ENCODE data around the gene CCDC59. TPM values are rescaled to one million over a fixed set of nuclear protein-coding genes. Genes with fewer than 3 reads are reported as not detected.

Gene CCDC59
- total and polyA plus RNA-seq, 10 of the 15 experiments (the other 5 are each of a cell fraction or from before 2014, with no cell fraction given) = 30.4 to 128 (median 84.0) TPM

- peak; percentile 50; the same call in 1 of the 2 replicates for TF ChIP-seq ATF2 (IDR thresholded peaks at IDR 0.05; ENCODE audit: low read length)
- peak; percentile 76 for TF ChIP-seq SIX5 (IDR thresholded peaks at IDR 0.05; ENCODE audit: low read depth, low read length, severe bottlenecking)
- no peak for TF ChIP-seq ZBTB11 (CRISPR knock-in tag; IDR thresholded peaks at IDR 0.05)
- TF ChIP-seq CEBPB (IDR thresholded peaks at IDR 0.05; ENCODE audit: borderline replicate concordance in 1 of 2, low read depth in 2 of 2, low read length in 2 of 2) = no peak
- TF ChIP-seq ZNF217 (IDR thresholded peaks at IDR 0.05) = no peak; the same call in 1 of the 2 replicates
- no peak for TF ChIP-seq FOS (IDR thresholded peaks at IDR 0.05; ENCODE audit: borderline replicate concordance, extremely low read depth, insufficient read length)
- peak; percentile 70 for TF ChIP-seq EED (IDR thresholded peaks at IDR 0.05; ENCODE audit: low read depth)
- peak; percentile 97 for TF ChIP-seq RUNX3 (IDR thresholded peaks at IDR 0.05; ENCODE audit: low read length)
- TF ChIP-seq YY1 (IDR thresholded peaks at IDR 0.05; ENCODE audit: low read depth, low read length) = peak; percentile 98
- TF ChIP-seq RELA (IDR thresholded peaks at IDR 0.05; ENCODE audit: borderline replicate concordance, partially characterized antibody) = peak; percentile 84
- no peak for TF ChIP-seq IRF5 (IDR thresholded peaks at IDR 0.05; ENCODE audit: borderline replicate concordance)
- TF ChIP-seq ZNF687 (IDR thresholded peaks at IDR 0.05) = peak; percentile 73; the same call in 1 of the 2 replicates
- peak; percentile 83 for TF ChIP-seq CEBPZ (IDR thresholded peaks at IDR 0.05; ENCODE audit: low read depth, low read length)
- no peak for TF ChIP-seq NFXL1 (IDR thresholded peaks at IDR 0.05; ENCODE audit: borderline replicate concordance)
Measured at GRCh38 chr12:82358200-82359114, at the start of gene CCDC59, which contains the start of gene METTL25 (continued).

Data from GM12878 (cell line).